ENCODE results near the gene RNF4.
A peak's percentile ranks its signal among the peaks of the same experiment; 100 is the strongest.

- TF ChIP-seq POU2F2 (IDR thresholded peaks at IDR 0.05; ENCODE audit: low read depth, low read length), result no peak
- no peak for TF ChIP-seq POLR2A (IDR thresholded peaks at IDR 0.05; ENCODE audit: low read depth, low read length)
- no peak for TF ChIP-seq TAF1 (IDR thresholded peaks at IDR 0.05; ENCODE audit: low read depth, low read length)
- TF ChIP-seq SPI1 (IDR thresholded peaks at IDR 0.05; ENCODE audit: low read depth, low read length), result no peak
- peak; percentile 26; the same call in 1 of the 2 replicates for TF ChIP-seq POLR2AphosphoS5 (IDR thresholded peaks at IDR 0.05; ENCODE audit: low read depth, low read length)
- TF ChIP-seq PAX5 (IDR thresholded peaks at IDR 0.05; ENCODE audit: insufficient read depth, low read length, severe bottlenecking), result no peak
Observed at GRCh38 chr4:2516635-2517034, 47.7 kb downstream of the RNF4 start.

Measured in GM12891 (cell line).